ENCODE data around the gene GPR158. TPM values are rescaled to one million over a fixed set of nuclear protein-coding genes. Genes with fewer than 3 reads are reported as not detected.

GPR158 gene
- total and polyA plus RNA-seq, 2 of the 8 experiments (the other 6 are each of a cell fraction or from before 2014, with no cell fraction given): 0.14 to 0.78 TPM

- POLR2A ChIA-PET (ENCODE audit: partially characterized antibody): no interaction called here
- Histone ChIP-seq H2BK12ac (ENCODE audit: low read depth, low read length) (no peak overlapping the region), H3K56ac (replicated peaks; ENCODE audit: insufficient read length, low read depth, low read length) (no peak overlapping the region), H2BK120ac (replicated peaks; ENCODE audit: low read depth, low read length) (no peak overlapping the region), H3K4me2 (ENCODE audit: insufficient read depth in 1 of 2, low read depth in 2 of 2, low read length in 2 of 2) (no peak overlapping the region), H2AFZ (ENCODE audit: low read length) (no peak overlapping the region), H3K4me1 (replicated peaks in 1 of 4; ENCODE audit: control insufficient read depth in 3 of 4, insufficient read depth in 4 of 4, low read length in 3 of 4) (no peaks in the 10 kb centered on the region; a peak in 1 of 7 replicates), H3K23me2 (ENCODE audit: low read depth, low read length) (no peaks in the 10 kb centered on the region), H3K23ac (ENCODE audit: insufficient read length) (no peak overlapping the region), H3K9ac (replicated peaks in 1 of 4; ENCODE audit: extremely low read depth in 1 of 4, low read depth in 3 of 4, low read length in 3 of 4) (no peak overlapping the region), H3K27me3 (replicated peaks in 1 of 4; ENCODE audit: control insufficient read depth in 3 of 4, extremely low read depth in 1 of 4, insufficient read depth in 3 of 4, low read length in 3 of 4) (no peaks in the 10 kb centered on the region), H3K79me2 (ENCODE audit: control insufficient read depth in 1 of 2, insufficient read depth in 2 of 2, low read length in 2 of 2) (no peaks in the 10 kb centered on the region), H3K36me3 (ENCODE audit: control insufficient read depth in 2 of 4, insufficient read depth in 4 of 4, low read length in 3 of 4) (no peaks in the 10 kb centered on the region), H3K27ac (ENCODE audit: low read depth, low read length) (no peak overlapping the region), H4K91ac (replicated peaks; ENCODE audit: insufficient read length, low read length) (no peak overlapping the region), H4K20me1 (replicated peaks in 1 of 2; ENCODE audit: control insufficient read depth in 1 of 2, insufficient read depth in 2 of 2, low read length in 2 of 2) (no peaks in the 10 kb centered on the region), H2BK5ac (ENCODE audit: low read depth, low read length) (no peak overlapping the region), H3K4me3 (ENCODE audit: extremely low read depth in 1 of 4, insufficient read depth in 2 of 4, low read depth in 3 of 4, low read length in 4 of 4) (no peak overlapping the region), H2BK15ac (ENCODE audit: low read length) (no peak overlapping the region), H4K8ac (ENCODE audit: extremely low read depth, insufficient read depth, low read length) (no peak overlapping the region), H3K18ac (ENCODE audit: extremely low read depth, low read length) (no peak overlapping the region), H3K79me1 (ENCODE audit: low read depth, low read length) (no peaks in the 10 kb centered on the region), H2AK5ac (ENCODE audit: low read depth, low read length) (no peak overlapping the region), H4K5ac (ENCODE audit: insufficient read length, low read depth, low read length) (no peak overlapping the region), H3K4ac (replicated peaks; ENCODE audit: insufficient read length, low read depth, low read length) (no peak overlapping the region), H3K9me3 (ENCODE audit: insufficient read depth in 2 of 2, low read depth in 1 of 2, low read length in 1 of 2) (no peaks in the 10 kb centered on the region), H3K14ac (ENCODE audit: insufficient read length) (no peak overlapping the region), H2BK20ac (ENCODE audit: low read length) (no peak overlapping the region)
- no peak for FAIRE-seq
- 92% methylated on average over 5 of the region's 5 CpGs; no CpG with 5 or more reads in 1 of the 2 experiments for WGBS, 2 experiments (ENCODE audit: extremely low coverage in 1 of 2, insufficient coverage in 1 of 2, insufficient read length in 1 of 2, insufficient replicate concordance in 2 of 2, low coverage in 1 of 2, low lambda C conversion rate in 2 of 2, missing lambda C conversion rate in 1 of 2)
- no peak for DNase-seq (ENCODE audit: low read depth in 1 of 2, low spot score in 2 of 2)
- TF ChIP-seq RXRA (IDR thresholded peaks at IDR 0.05; ENCODE audit: insufficient read depth, low read depth, low read length) (no peak), JUN (IDR thresholded peaks at IDR 0.05; ENCODE audit: low read depth, low read length) (no peak), POLR2A (IDR thresholded peaks at IDR 0.05; ENCODE audit: control extremely low read depth in 1 of 2, low read depth in 2 of 2, low read length in 2 of 2) (no peak), SRF (IDR thresholded peaks at IDR 0.05; ENCODE audit: low read depth, low read length) (no peak), SIN3A (conservative IDR thresholded peaks at IDR 0.05 in 1 of 2, IDR thresholded peaks at IDR 0.05 in 1 of 2; ENCODE audit: low read depth in 1 of 2, low read length in 2 of 2) (no peak), KDM5A (IDR thresholded peaks at IDR 0.05; ENCODE audit: low read length) (no peak), SIX5 (IDR thresholded peaks at IDR 0.05; ENCODE audit: low read depth, low read length) (no peak), EZH2 (IDR thresholded peaks at IDR 0.05; ENCODE audit: low read depth, low read length, severe bottlenecking) (no peak), EP300 (IDR thresholded peaks at IDR 0.05; ENCODE audit: borderline replicate concordance in 1 of 2, low read depth in 2 of 2, low read length in 2 of 2) (no peak), POLR2AphosphoS5 (IDR thresholded peaks at IDR 0.05; ENCODE audit: low read depth, low read length) (no peak)
- CTCF ChIA-PET (ENCODE audit: partially characterized antibody): interaction anchor here (0.9 to 1.7 kb wide), 7 partner anchors 10 to 145 kb away, joined by 3 to 6 read pairs (median 4); no protein-coding TSS in a partner anchor
These were observed 381.7 kb downstream of the GPR158 start for GRCh38 chr10:25556457-25556856.
